Stimulated activated CD8-positive, alpha-beta memory T cell treated with anti-CD3 and anti-CD28 coated beads, Interleukin-15, amount 100 ng/mL, for 48 hours (primary cell): ENCODE data around the gene RER1.
"Not testable (repeated sequence)": the region's sequence is repeated elsewhere in the genome, so short reads cannot be mapped to it uniquely, and the experiment has no call there.

Source experiments
- DNase-seq, 2 donors: peaks; one replicate each; pipeline ENCODE4 v3.0.0-alpha.2; 2020; ENCODE audit warnings: low read depth in 2 of 2

Gene RER1

GRCh38 chr1:2427976-2428375 lies 36.3 kb downstream of the RER1 start:
- no peak for DNase-seq

GRCh38 chr1:2428490-2428889 lies 36.8 kb downstream of the RER1 start:
- DNase-seq = no peak

GRCh38 chr1:2429780-2430591 lies 38.3 kb downstream of the RER1 start:
- no peak for DNase-seq

GRCh38 chr1:2430592-2430973 lies 38.9 kb downstream of the RER1 start:
- DNase-seq = no peak

- no peak for DNase-seq
Observed at GRCh38 chr1:2431103-2431502, 39.5 kb downstream of the RER1 start.

GRCh38 chr1:2431518-2431917 lies 39.9 kb downstream of the RER1 start:
- DNase-seq = no peak

- no peak for DNase-seq
Observed at GRCh38 chr1:2432441-2432844, 40.8 kb downstream of the RER1 start.

- DNase-seq = no peak
Observed at GRCh38 chr1:2433196-2433595, 41.6 kb downstream of the RER1 start.

- DNase-seq = no peak
Observed at GRCh38 chr1:2433936-2434655, 42.5 kb downstream of the RER1 start.

GRCh38 chr1:2435091-2435490 lies 43.5 kb downstream of the RER1 start:
- no peak for DNase-seq

GRCh38 chr1:2435746-2436355 lies 44.2 kb downstream of the RER1 start:
- no peak for DNase-seq

GRCh38 chr1:2436876-2437275 lies 45.2 kb downstream of the RER1 start:
- no peak for DNase-seq

- no peak for DNase-seq
Observed at GRCh38 chr1:2437617-2438016, 46.0 kb downstream of the RER1 start.

- no peak for DNase-seq
Observed at GRCh38 chr1:2438038-2438437, 46.4 kb downstream of the RER1 start.

GRCh38 chr1:2438641-2439040 lies 47.0 kb downstream of the RER1 start:
- DNase-seq = no peak

- DNase-seq = no peak
Observed at GRCh38 chr1:2439369-2439768, 47.7 kb downstream of the RER1 start.

- not testable (repeated sequence) for DNase-seq
Observed at GRCh38 chr1:2440346-2440745, 48.7 kb downstream of the RER1 start.

GRCh38 chr1:2441746-2442145 lies 50.1 kb downstream of the RER1 start:
- DNase-seq = no peak

- no peak for DNase-seq
Observed at GRCh38 chr1:2442661-2443060, 51.0 kb downstream of the RER1 start.

- DNase-seq = no peak
Observed at GRCh38 chr1:2443277-2444137, 51.9 kb downstream of the RER1 start.

GRCh38 chr1:2444138-2444591 lies 52.5 kb downstream of the RER1 start:
- no peak for DNase-seq
